K562 (cell line): ENCODE data around the gene ATP6V1F. TPM values are rescaled to one million over a fixed set of nuclear protein-coding genes. Genes with fewer than 3 reads are reported as not detected.
A peak's percentile ranks its signal among the peaks of the same experiment; 100 is the strongest.

ENCODE experiments used
- ATAC-seq: fragments of 200-7000 bp; cut with Tn5 transposase; 3 replicates; pipeline ENCODE4 v1.9.1; 2020; ENCODE audit warnings: moderate library complexity
- BruUV-seq: library from RNA; stranded (reverse); fragments of 400-500 nt; replicated peaks from 2 replicates; lab custom pipeline; 2021; lab: Mats Ljungman, UMichigan
- CTCF ChIA-PET: fragments of 300-600 bp; formaldehyde crosslinking; extraction: SDS; loops from one replicate; lab custom pipeline; 2021; ENCODE audit warnings: low intra/inter-chr PET ratio; lab: Yijun Ruan, JAX
- POLR2A ChIA-PET: fragments of 300-600, 350-650 bp; sonication (Branson Sonifier 250); formaldehyde crosslinking; extraction: SDS; loops from one replicate; lab custom pipeline; 2021; ENCODE audit warnings: antibody characterized with exemption, inconsistent platforms; lab: Yijun Ruan, JAX
- DNase-seq, 4 experiments: peaks; one replicate each; pipeline versions ENCODE4 v3.0.0 to v3.0.0-alpha.2; 2011 to 2018; ENCODE audit warnings: low spot score in 3 of 4, mixed read lengths in 3 of 4; ENCODE audit errors: extremely low read depth in 1 of 4
- FAIRE-seq: peaks from 2 replicates; lab custom pipeline; 2011; peaks lifted over from hg19 to GRCh38; lab: Jason Lieb, UNC
- H2AFZ ChIP-seq: 2 replicates; pipeline ENCODE4 v1.6.0; 2011; ENCODE audit warnings: low read depth, low read length, control low read depth, inconsistent platforms
- H3K27ac ChIP-seq: fragments of 200-600 bp; 3 replicates; pipeline ENCODE4 v1.8.0; 2011; ENCODE audit warnings: low read depth, mild to moderate bottlenecking, control low read depth, inconsistent platforms, low read length, moderate library complexity, mixed read lengths; ENCODE audit errors: extremely low read depth
- H3K27me3 ChIP-seq, 2 experiments: fragments of 300-600 bp in 1 of 2; 2 replicates in 1 of 2; 3 replicates in 1 of 2; pipeline versions ENCODE4 v1.6.0 to v1.8.0; 2011; ENCODE audit warnings: inconsistent platforms in 2 of 2, low read length in 2 of 2, mild to moderate bottlenecking in 1 of 2, mixed read lengths in 1 of 2, moderate library complexity in 1 of 2; ENCODE audit not compliant: control insufficient read depth in 2 of 2, insufficient read depth in 2 of 2
- H3K36me3 ChIP-seq: fragments of 300-600 bp; 3 replicates; pipeline ENCODE4 v1.8.0; 2011; ENCODE audit warnings: mild to moderate bottlenecking, low read length, inconsistent platforms; ENCODE audit not compliant: control insufficient read depth, insufficient read depth
- H3K4me1 ChIP-seq, 2 experiments: fragments of 200-600 bp in 1 of 2; replicated peaks in 1 of 2; 2 replicates in 1 of 2; 3 replicates in 1 of 2; pipeline versions ENCODE4 v1.5.1 to v1.8.0; 2011; ENCODE audit warnings: inconsistent platforms in 2 of 2, low read length in 2 of 2, mild to moderate bottlenecking in 1 of 2, mixed read lengths in 1 of 2, moderate library complexity in 1 of 2; ENCODE audit not compliant: control insufficient read depth in 2 of 2, insufficient read depth in 2 of 2
- H3K4me2 ChIP-seq: 2 replicates; pipeline ENCODE4 v1.6.1; 2011; ENCODE audit warnings: low read length, control low read depth, inconsistent platforms, mixed read lengths; ENCODE audit not compliant: insufficient read depth
- H3K4me3 ChIP-seq: fragments of 200-600 bp; sonication (generic), shearing (Covaris generic); 2 replicates; pipeline ENCODE4 v1.5.1; 2016; ENCODE audit warnings: control low read depth, inconsistent platforms
- H3K79me2 ChIP-seq: fragments of 200-600 bp; 3 replicates; pipeline ENCODE4 v1.8.0; 2011; ENCODE audit warnings: low read length, inconsistent platforms; ENCODE audit not compliant: control insufficient read depth, insufficient read depth
- H3K9ac ChIP-seq, 2 experiments: 2 replicates each; pipeline versions ENCODE4 v1.6.0 to v1.6.1; 2011; ENCODE audit warnings: low read depth in 2 of 2, low read length in 2 of 2, control low read depth in 1 of 2, inconsistent platforms in 1 of 2, mild to moderate bottlenecking in 1 of 2, mixed read lengths in 1 of 2; ENCODE audit not compliant: insufficient read depth in 1 of 2
- H3K9me1 ChIP-seq: one replicate; pipeline ENCODE4 v1.6.0; 2011; ENCODE audit warnings: inconsistent platforms, mild to moderate bottlenecking, low read length, moderate library complexity; ENCODE audit not compliant: control insufficient read depth, insufficient read depth
- H3K9me3 ChIP-seq: replicated peaks from 2 replicates; pipeline ENCODE4 v1.5.1; 2011; ENCODE audit warnings: low read depth, low read length, inconsistent platforms; ENCODE audit not compliant: control insufficient read depth, insufficient read depth
- H4K20me1 ChIP-seq: replicated peaks from 2 replicates; pipeline ENCODE4 v1.6.1; 2011; ENCODE audit warnings: low read length, inconsistent platforms, mixed read lengths; ENCODE audit not compliant: control insufficient read depth, insufficient read depth
- ELK1 ChIP-seq: sonication (generic); formaldehyde crosslinking; IDR thresholded peaks from 2 replicates; pipeline ENCODE4 v1.8.1; 2022; ENCODE audit warnings: missing genetic modification reagents
- ERF ChIP-seq: fragments of 450-650 bp; formaldehyde crosslinking; IDR thresholded peaks from 2 replicates; pipeline ENCODE4 v1.4.0; 2020; ENCODE audit warnings: mild to moderate bottlenecking, mixed read lengths
- NFATC3 ChIP-seq: fragments of 450-650 bp; IDR thresholded peaks from 2 replicates; pipeline ENCODE4 v1.6.1; 2017; ENCODE audit warnings: mild to moderate bottlenecking
- PREB ChIP-seq: sonication (generic); formaldehyde crosslinking; IDR thresholded peaks from 2 replicates; pipeline ENCODE4 v1.8.1; 2023; ENCODE audit warnings: mild to moderate bottlenecking, missing genetic modification reagents
- PTRF ChIP-seq: fragments of 450-650 bp; IDR thresholded peaks from 2 replicates; pipeline ENCODE4 v1.6.1; 2016; ENCODE audit warnings: mild to moderate bottlenecking, missing genetic modification characterization, missing compliant biosample characterization
- SMAD4 ChIP-seq: fragments of 250-450 bp; sonication (Bioruptor Pico); conservative IDR thresholded peaks from 2 replicates; pipeline ENCODE4 v1.8.0; 2021; ENCODE audit warnings: inconsistent platforms, mild to moderate bottlenecking, moderate library complexity
- ZNF140 ChIP-seq: fragments of 250-450 bp; sonication (Bioruptor Pico); IDR thresholded peaks from 2 replicates; pipeline ENCODE4 v1.8.0; 2021; ENCODE audit warnings: moderate library complexity, mild to moderate bottlenecking, inconsistent platforms
- ZNF224 ChIP-seq: sonication (generic); formaldehyde crosslinking; IDR thresholded peaks from 2 replicates; pipeline ENCODE4 v1.8.0; 2022; ENCODE audit warnings: mild to moderate bottlenecking, missing genetic modification reagents
- ZNF274 ChIP-seq: IDR thresholded peaks from 2 replicates; pipeline ENCODE4 v1.6.1; 2011; ENCODE audit warnings: low read depth, mild to moderate bottlenecking, low read length, moderate library complexity, borderline replicate concordance
- ZNF280A ChIP-seq: fragments of 450-650 bp; IDR thresholded peaks from 2 replicates; pipeline ENCODE4 v1.6.1; 2018; ENCODE audit warnings: mild to moderate bottlenecking, low read depth; ENCODE audit not compliant: partially characterized antibody
- ZNF507 ChIP-seq: conservative IDR thresholded peaks from 2 replicates; pipeline ENCODE4 v1.6.1; 2017; ENCODE audit warnings: missing genetic modification characterization, missing compliant biosample characterization
- ZNF766 ChIP-seq: fragments of 200-800 bp; sonication (Bioruptor generic); conservative IDR thresholded peaks from 2 replicates; pipeline ENCODE4 v1.6.1; 2016; ENCODE audit warnings: missing genetic modification characterization, missing compliant biosample characterization
- ZNF79 ChIP-seq: fragments of 250-450 bp; sonication (Bioruptor Pico); IDR thresholded peaks from 2 replicates; pipeline ENCODE4 v1.4.0; 2020; ENCODE audit warnings: low read depth, mild to moderate bottlenecking, moderate library complexity
- WGBS: fragments of 100-300 bp; shearing (Covaris generic); methylation state at CpG from one replicate; pipeline ENCODE4 v1.1.6; 2016; ENCODE audit warnings: low coverage, mixed read lengths; ENCODE audit not compliant: insufficient coverage; ENCODE audit errors: missing lambda C conversion rate; 5-methylcytosine and 5-hydroxymethylcytosine counted together
- in situ Hi-C: fragments of 300-500 bp; cut with MboI; formaldehyde crosslinking; loops from 4 replicates; pipeline ENCODE4 v1.15.0; 2018; ENCODE audit warnings: inconsistent platforms, mixed read lengths
- intact Hi-C: fragments of 100-400 bp; cut with micrococcal nuclease; formaldehyde crosslinking; loops from 2 replicates; pipeline ENCODE4 v1.14.2; 2022
- polyA plus RNA-seq, 8 experiments: library from polyadenylated mRNA; depleted of rRNA in 4 of 8; stranded (reverse) in 5 of 8; unstranded in 3 of 8; fragments of >200 nt; fragmentation: Nextera tagmentation in 2 of 8; fragmentation: Illumina TruSeq in 1 of 8; extraction: Ambion mirVana in 2 of 8; extraction: Trizol in 1 of 8; gene quantifications; 2 replicates each; pipeline versions ENCODE4 v1.2.1 to v1.2.3, GENCODE V29; 2011 to 2014; ENCODE audit warnings: inconsistent platforms in 1 of 8, missing spikeins in 1 of 8
- total RNA-seq, 7 experiments: library from RNA; depleted of rRNA in 6 of 7; stranded (reverse); fragments of >200 nt in 6 of 7; fragmentation: Illumina TruSeq in 2 of 7; extraction: Trizol in 2 of 7; gene quantifications; 2 replicates each; pipeline versions ENCODE4 v1.2.1 to v1.2.3, GENCODE V29; 2011 to 2021; ENCODE audit warnings: low replicate concordance in 1 of 7

ATP6V1F gene
- total and polyA plus RNA-seq, 9 of the 15 experiments (the other 6 are each of a cell fraction or from before 2014, with no cell fraction given), result 206 to 1,123 (median 542) TPM

GRCh38 chr7:128829391-128830166 lies 33.1 kb upstream of the ATP6V1F start (continued):
- 0 out of 2 replicates have a peak, but pooled peaks have one; percentile 13 for TF ChIP-seq ZNF224 (CRISPR knock-in tag)

GRCh38 chr7:128830231-128831177 lies 32.2 kb upstream of the ATP6V1F start, which contains the start of gene FLNC:
Gene FLNC, plus strand, starts transcription at chr7:128830406. Its CDS starts 232 bp downstream, at chr7:128830638.
- under 1% methylated on average over 58 of the region's 109 CpGs for WGBS
- intact Hi-C loops, result no loop called here
- POLR2A ChIA-PET, result interaction anchor here (0.6 to 4.3 kb wide), 13 partner anchors 8 to 1121 kb away, joined by 3 to 39 read pairs (median 6); partner anchors contain the start of gene CALU
- H3K4me2 ChIP-seq, result peak within 1 kb of the TSS; percentile 97
- peaks cover 46 to 74% of the 10 kb centered on the region in 2 experiments for H3K4me1 ChIP-seq
- DNase-seq, result peak; percentile 73 to 92 (median 82)
- peak; percentile 71 for FAIRE-seq
- in situ Hi-C loops, result no loop called here
- peak within 1 kb of the TSS; percentile 91 to 95 for H3K9ac ChIP-seq
- peak within 1 kb of the TSS; percentile 66 for H3K4me3 ChIP-seq
- H3K36me3 ChIP-seq, result peaks cover 27% of the 10 kb centered on the region; the same call in 2 of the 3 replicates
- H3K9me3 ChIP-seq, result no peaks in the 10 kb centered on the region
- CTCF ChIA-PET, result no interaction called here
- H3K9me1 ChIP-seq, result no peaks in the 10 kb centered on the region
- peak within 1 kb of the TSS; percentile 90 for H3K27ac ChIP-seq
- no peaks in the 10 kb centered on the region for H3K27me3 ChIP-seq
- TSS peak; percentile 73 for BruUV-seq
- peak within 1 kb of the TSS; percentile 84 for H2AFZ ChIP-seq
- peak; percentile 12 for ATAC-seq
- peaks cover 50% of the 10 kb centered on the region for H3K79me2 ChIP-seq
- 0 out of 2 replicates have a peak, but pooled peaks cover 4% of the 10 kb centered on the region for H4K20me1 ChIP-seq
- no peak for TF ChIP-seq ZNF274
- TF ChIP-seq ERF (CRISPR knock-in tag), result peak; percentile 80; the same call in 1 of the 2 replicates
- TF ChIP-seq PTRF, result no peak
- TF ChIP-seq ZNF140 (CRISPR knock-in tag), result no peak
- no peak for TF ChIP-seq ZNF280A
- no peak for TF ChIP-seq ZNF507 (tag)
- TF ChIP-seq ZNF79 (CRISPR knock-in tag), result no peak
- 0 out of 2 replicates have a peak, but pooled peaks have one; percentile 23 for TF ChIP-seq ZNF766
- TF ChIP-seq ELK1, result no peak
- no peak; the same call in 1 of the 2 replicates for TF ChIP-seq SMAD4 (CRISPR knock-in tag)
- no peak for TF ChIP-seq PREB (CRISPR knock-in tag)
- peak; percentile 97 for TF ChIP-seq NFATC3
